Aorta (tissue), 5 donors: ENCODE data around the gene RAB33B. TPM values are rescaled to one million over a fixed set of nuclear protein-coding genes. Genes with fewer than 3 reads are reported as not detected.
"Not testable (repeated sequence)": the region's sequence is repeated elsewhere in the genome, so short reads cannot be mapped to it uniquely, and the experiment has no call there.

ENCODE experiments used
- ATAC-seq: fragments of 200-7000 bp; cut with Tn5 transposase; one replicate; pipeline ENCODE4 v1.9.1; 2022; ENCODE audit warnings: moderate library complexity; ENCODE audit not compliant: low FRiP score
- DNase-seq, 2 donors: peaks; one replicate each; pipeline ENCODE4 v3.0.0-alpha.2; 2020
- H3K27ac ChIP-seq, 2 donors: one replicate each; pipeline ENCODE4 v1.5.1; 2013; ENCODE audit warnings: low read length in 2 of 2, mild to moderate bottlenecking in 2 of 2, moderate library complexity in 2 of 2, control low read depth in 1 of 2, inconsistent platforms in 1 of 2, low read depth in 1 of 2
- H3K27me3 ChIP-seq, 2 donors: one replicate each; pipeline ENCODE4 v1.6.1; 2013; ENCODE audit warnings: control low read depth in 1 of 2, low read length in 1 of 2, mild to moderate bottlenecking in 1 of 2, moderate library complexity in 1 of 2; ENCODE audit not compliant: insufficient read depth in 2 of 2, control insufficient read depth in 1 of 2
- H3K36me3 ChIP-seq, 2 donors: one replicate each; pipeline ENCODE4 v1.6.1; 2013; ENCODE audit warnings: control low read depth in 1 of 2, low read length in 1 of 2, mild to moderate bottlenecking in 1 of 2; ENCODE audit not compliant: insufficient read depth in 2 of 2, control insufficient read depth in 1 of 2
- H3K4me1 ChIP-seq, 2 donors: one replicate each; pipeline ENCODE4 v1.6.1; 2013; ENCODE audit warnings: low read length in 2 of 2, control low read depth in 1 of 2, mild to moderate bottlenecking in 1 of 2, moderate library complexity in 1 of 2; ENCODE audit not compliant: insufficient read depth in 2 of 2, control insufficient read depth in 1 of 2
- H3K4me3 ChIP-seq, 2 donors: one replicate each; pipeline ENCODE4 v1.5.1; 2013; ENCODE audit warnings: low read length in 2 of 2, control low read depth in 1 of 2, mild to moderate bottlenecking in 1 of 2
- H3K9me3 ChIP-seq: one replicate; pipeline ENCODE4 v1.6.1; 2013; ENCODE audit warnings: mild to moderate bottlenecking, low read length; ENCODE audit not compliant: control insufficient read depth
- WGBS, 2 donors: extraction: QIAGEN DNeasy Blood & Tissue Kit; methylation state at CpG; one replicate each; pipeline ENCODE4 v1.1.7; 2013; 5-methylcytosine and 5-hydroxymethylcytosine counted together
- intact Hi-C, 2 donors: fragments of 100-400 bp; cut with DNase I; formaldehyde crosslinking; loops; one replicate each; pipeline versions ENCODE4 v1.14.2 to v1.15.0; 2022
- long read RNA-seq, 2 donors: library from polyadenylated mRNA; unstranded; transcript quantifications; one replicate each; pipeline ENCODE4 v2.0.0, GENCODE V29; 2020 to 2021
- polyA plus RNA-seq, 2 donors: library from polyadenylated mRNA; stranded (reverse); fragments of 200-250 nt; gene quantifications; one replicate each; pipeline ENCODE4 v1.2.3, GENCODE V29; 2013
- total RNA-seq, 2 donors: library from RNA; stranded (reverse); fragmentation: NEBNext Ultra II Directional; extraction: Animal tissue kit (Norgen Biotek cat#: 25700); gene quantifications; one replicate each; pipeline ENCODE4 v1.2.1, GENCODE V29; 2021
- donor health status: healthy with polysubstance abuse.
- donor health status: Bipolar disorder and iron deficiency.
- donor health status: DM: no; HTN: no; CAD: no.
- donor health status: DM: no; HTN: no; CAD: no.
- donor health status: DM: yes; HTN: yes; CAD: no.

The RAB33B gene
- total RNA-seq (10 to 100 TPM; 13.8 to 14.9 TPM), polyA plus RNA-seq (1 to 10 TPM; 9.1 to 9.6 TPM)
- long read RNA-seq, donor 1, full-length matches to known transcripts, result 3 of 10 reads
- long read RNA-seq, donor 1, partial matches to known transcripts, result 0 of 10 reads
- long read RNA-seq, donor 1, other reads (novel, unspliced or antisense), result 7 of 10 reads
- long read RNA-seq, donor 2, full-length matches to known transcripts, result 10 of 12 reads
- long read RNA-seq, donor 2, partial matches to known transcripts, result 0 of 12 reads
- long read RNA-seq, donor 2, other reads (novel, unspliced or antisense), result 2 of 12 reads

GRCh38 chr4:139454111-139455045 lies at the start of gene RAB33B:
TSS of gene RAB33B (plus strand) at chr4:139454121. CDS start at chr4:139454196, 75 bp downstream.
- no peaks in the 10 kb centered on the region for H3K36me3 ChIP-seq
- peak within 1 kb of the TSS; percentile 64 to 71 for H3K27ac ChIP-seq
- no peaks in the 10 kb centered on the region for H3K4me1 ChIP-seq
- H3K4me3 ChIP-seq, result peak within 1 kb of the TSS; percentile 57 to 88
- H3K27me3 ChIP-seq, result no peaks in the 10 kb centered on the region
- peak; percentile 21 for ATAC-seq
- intact Hi-C loops, result loop anchor here (5.0 to 10.0 kb wide), 4 partner anchors 78 to 710 kb away; partner anchors contain the start of genes NAA15 (in 1 of the 2), NDUFC1 (in 1 of the 2) and SETD7 (in 1 of the 2)
- no peak for DNase-seq
- 0 to 1% methylated on average over 45 to 46 of the region's 46 CpGs for WGBS, 2 donors
- no peaks in the 10 kb centered on the region for H3K9me3 ChIP-seq

- Histone ChIP-seq H3K36me3 (no peaks in the 10 kb centered on the region), H3K4me1 (no peaks in the 10 kb centered on the region), H3K4me3 (no peak overlapping the region), H3K27ac (no peak overlapping the region), H3K27me3 (no peaks in the 10 kb centered on the region), H3K9me3 (no peaks in the 10 kb centered on the region)
- DNase-seq (no peak), ATAC-seq (no peak)
- intact Hi-C loops, result loop anchor here in 1 of 2 donors (10.0 kb wide), 1 partner anchor 224 kb away; no protein-coding TSS in a partner anchor
Measured at GRCh38 chr4:139410312-139410711, 43.6 kb upstream of the RAB33B start.

GRCh38 chr4:139414671-139415210 lies 39.2 kb upstream of the RAB33B start:
- H3K4me3 ChIP-seq, H3K9me3 ChIP-seq, H3K36me3 ChIP-seq, H3K27me3 ChIP-seq, DNase-seq, H3K27ac ChIP-seq, H3K4me1 ChIP-seq, ATAC-seq: not testable (repeated sequence)
- 97 to 98% methylated on average over 8 of the region's 8 CpGs for WGBS, 2 donors
- intact Hi-C loops, result loop anchor here in 1 of 2 donors (10.0 kb wide), 1 partner anchor 220 kb away; no protein-coding TSS in a partner anchor

GRCh38 chr4:139416073-139416673 lies 37.7 kb upstream of the RAB33B start:
- no peaks in the 10 kb centered on the region for H3K4me1 ChIP-seq
- H3K27ac ChIP-seq, result no peak overlapping the region
- no peaks in the 10 kb centered on the region for H3K27me3 ChIP-seq
- intact Hi-C loops, result loop anchor here in 1 of 2 donors (10.0 kb wide), 1 partner anchor 219 kb away; no protein-coding TSS in a partner anchor
- H3K9me3 ChIP-seq, result peaks cover 2% of the 10 kb centered on the region
- DNase-seq (no peak), ATAC-seq (no peak)
- H3K4me3 ChIP-seq, result no peak overlapping the region
- no peaks in the 10 kb centered on the region for H3K36me3 ChIP-seq
- 68 to 78% methylated on average over 2 of the region's 2 CpGs for WGBS, 2 donors

- intact Hi-C loops, result loop anchor here in 1 of 2 donors (10.0 kb wide), 1 partner anchor 215 kb away; no protein-coding TSS in a partner anchor
- no peak overlapping the region for H3K27ac ChIP-seq
- no peaks in the 10 kb centered on the region for H3K36me3 ChIP-seq
- 81 to 87% methylated on average over 2 of the region's 2 CpGs for WGBS, 2 donors
- H3K27me3 ChIP-seq, result no peaks in the 10 kb centered on the region
- H3K4me3 ChIP-seq, result no peak overlapping the region
- DNase-seq, result peak in 1 of 2 donors; percentile 73
- H3K4me1 ChIP-seq, result no peaks in the 10 kb centered on the region
- ATAC-seq, result peak; percentile 59
- H3K9me3 ChIP-seq, result peaks cover 2% of the 10 kb centered on the region
Measured at GRCh38 chr4:139419388-139419914, 34.5 kb upstream of the RAB33B start.

- 96 to 97% methylated on average over 1 of the region's 1 CpG for WGBS, 2 donors
- no peak for ATAC-seq
- no peaks in the 10 kb centered on the region for H3K36me3 ChIP-seq
- H3K4me3 ChIP-seq, result no peak overlapping the region
- no peak overlapping the region for H3K27ac ChIP-seq
- no peaks in the 10 kb centered on the region for H3K4me1 ChIP-seq
- no peak for DNase-seq
- H3K9me3 ChIP-seq, result peaks cover 2% of the 10 kb centered on the region
- H3K27me3 ChIP-seq, result no peaks in the 10 kb centered on the region
- intact Hi-C loops, result no loop called here
Measured at GRCh38 chr4:139420652-139421051, 33.3 kb upstream of the RAB33B start.

GRCh38 chr4:139436122-139436521 lies 17.8 kb upstream of the RAB33B start:
- no peak for DNase-seq

GRCh38 chr4:139438141-139438540 lies 15.8 kb upstream of the RAB33B start:
- DNase-seq (no peak), ATAC-seq (no peak)
- 77 to 82% methylated on average over 2 of the region's 2 CpGs for WGBS, 2 donors
- Histone ChIP-seq H3K36me3 (no peaks in the 10 kb centered on the region), H3K9me3 (peaks cover 7% of the 10 kb centered on the region), H3K27ac (no peak overlapping the region), H3K4me1 (no peaks in the 10 kb centered on the region), H3K4me3 (no peak overlapping the region), H3K27me3 (no peaks in the 10 kb centered on the region)
- intact Hi-C loops, result no loop called here

More at GRCh38 chr4:139436122-139436521, 17.8 kb upstream of the RAB33B start:
- Histone ChIP-seq H3K36me3 (no peaks in the 10 kb centered on the region), H3K9me3 (peaks cover 8% of the 10 kb centered on the region), H3K27ac (no peak overlapping the region), H3K4me3 (no peak overlapping the region), H3K27me3 (no peaks in the 10 kb centered on the region), H3K4me1 (no peaks in the 10 kb centered on the region)
- no peak for ATAC-seq
- WGBS, 2 donors, result 95% methylated on average over 23 of the region's 23 CpGs
- intact Hi-C loops, result no loop called here
